HG03558 (cell line): ENCODE results near the gene FAAP20.
"Not testable (repeated sequence)": the region's sequence is repeated elsewhere in the genome, so short reads cannot be mapped to it uniquely, and the experiment has no call there.

Experiments
- ATAC-seq: cut with Tn5 transposase; IDR thresholded peaks from one replicate; pipeline ENCODE4 v1.9.1; 2021; ENCODE audit warnings: moderate number of reproducible peaks; ENCODE audit not compliant: unreplicated experiment; ENCODE audit errors: extremely low read depth

The FAAP20 gene

DNA sequence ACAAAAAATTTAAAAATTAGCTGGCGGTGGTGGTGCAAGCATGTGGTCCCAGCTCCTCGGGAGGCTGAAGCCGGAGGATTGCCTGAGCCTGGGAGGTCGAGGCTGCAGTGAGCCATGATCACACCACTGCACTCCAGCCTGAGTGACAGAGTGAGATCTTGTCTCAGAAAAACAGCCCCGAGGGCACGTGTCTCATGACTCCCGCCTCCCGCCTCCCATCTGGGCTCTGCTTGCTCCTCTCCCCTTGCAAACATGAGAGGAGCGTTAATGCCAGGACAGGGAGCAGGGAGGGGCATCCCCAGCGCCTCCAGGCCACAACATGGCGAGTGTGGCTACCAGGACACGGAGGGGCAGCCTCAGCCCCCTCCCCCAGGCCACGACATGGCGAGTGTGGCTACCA is 28.3 kb downstream of the FAAP20 start:
- no peak for ATAC-seq

- ATAC-seq, result no peak
Measured at GRCh38 chr1:2165646-2166045, 28.9 kb downstream of the FAAP20 start.

DNA sequence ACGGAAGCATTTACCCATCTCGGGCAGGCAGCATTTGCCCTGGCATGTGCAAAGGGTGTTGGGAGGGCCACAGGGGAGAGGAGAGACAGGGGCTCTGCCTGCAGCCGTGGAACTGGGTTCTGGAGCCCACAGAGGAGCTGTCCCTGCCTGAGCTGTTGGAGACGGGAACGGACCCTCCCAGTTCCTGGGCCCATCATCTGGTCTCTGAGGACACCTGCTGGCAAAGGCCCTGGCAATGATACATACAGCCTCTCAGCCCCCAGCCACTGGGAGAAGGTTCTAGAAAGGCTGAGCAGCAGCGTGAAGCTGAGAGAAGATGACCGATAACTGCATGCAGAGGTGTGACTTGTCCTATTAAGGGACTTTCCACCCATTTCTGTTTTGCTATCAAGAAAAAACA is 31.4 kb downstream of the FAAP20 start:
- ATAC-seq, result no peak

GRCh38 chr1:2160451-2161300 is 33.9 kb downstream of the FAAP20 start:
- ATAC-seq, result no peak

- ATAC-seq, result no peak
Measured at GRCh38 chr1:2159124-2159523, 35.4 kb downstream of the FAAP20 start.

DNA sequence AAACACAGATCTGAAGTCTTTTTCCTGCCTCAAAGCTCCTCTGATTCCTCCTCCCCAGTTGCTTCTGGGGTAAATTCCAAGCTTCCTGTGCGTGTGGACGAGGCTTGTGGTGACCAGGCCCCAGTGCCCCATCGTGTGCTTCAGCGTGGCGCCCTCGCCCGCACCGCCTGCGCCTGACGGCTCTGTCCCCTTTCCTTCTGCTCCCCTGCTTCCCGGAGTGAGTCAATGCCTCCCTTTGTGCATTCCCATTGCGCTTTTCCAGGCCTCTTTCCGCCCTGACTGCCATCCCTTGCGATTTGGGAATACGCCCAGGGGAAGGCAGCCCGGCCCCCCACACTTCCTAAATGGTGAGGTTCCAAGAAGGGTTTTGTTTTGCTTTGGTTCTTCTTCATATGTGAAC is 36.3 kb downstream of the FAAP20 start:
- ATAC-seq, result no peak

DNA sequence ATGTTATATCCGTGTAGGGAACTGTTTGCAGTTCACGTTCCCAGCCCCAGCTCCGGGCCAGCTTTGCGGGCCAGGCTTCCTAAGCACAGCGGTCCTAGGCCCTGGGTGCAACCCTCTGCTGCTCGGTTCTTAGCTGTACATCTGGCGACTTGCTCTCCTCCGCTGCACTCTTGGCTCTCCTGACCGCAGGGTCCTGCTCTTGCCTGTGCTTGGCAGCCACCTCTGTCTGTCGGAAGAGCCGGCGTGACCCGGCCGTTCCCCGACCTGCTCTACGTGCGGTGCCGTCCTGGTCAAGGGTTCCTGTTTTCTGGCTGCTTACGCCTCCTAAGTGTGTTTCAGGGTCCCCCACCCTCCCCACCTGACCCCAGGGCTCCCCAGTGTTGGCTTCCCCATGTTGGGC is 36.7 kb downstream of the FAAP20 start:
- no peak for ATAC-seq

DNA sequence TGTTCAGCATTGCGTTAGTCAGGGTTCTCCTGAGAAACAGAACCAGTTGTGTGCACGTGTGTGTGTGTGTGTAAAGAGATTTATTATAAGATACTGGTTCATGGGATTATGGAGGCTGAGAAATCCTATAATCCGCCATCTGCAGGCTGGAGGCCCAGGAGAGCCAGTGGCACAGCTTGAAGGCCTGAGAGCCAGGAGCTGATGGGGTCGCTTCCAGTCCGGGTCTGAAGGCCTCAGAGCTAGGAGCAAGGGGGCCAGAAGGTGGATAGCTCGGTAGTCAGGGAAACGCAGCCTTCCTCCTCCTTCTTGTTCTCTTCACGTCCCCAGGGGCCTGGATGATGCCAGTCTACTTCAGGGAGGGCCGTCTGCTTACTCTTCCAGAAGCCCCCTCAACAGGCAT is 37.7 kb downstream of the FAAP20 start:
- no peak for ATAC-seq

- no peak for ATAC-seq
Measured at GRCh38 chr1:2155788-2156187, 38.8 kb downstream of the FAAP20 start.

GRCh38 chr1:2155147-2155598 is 39.4 kb downstream of the FAAP20 start:
- ATAC-seq, result no peak

DNA sequence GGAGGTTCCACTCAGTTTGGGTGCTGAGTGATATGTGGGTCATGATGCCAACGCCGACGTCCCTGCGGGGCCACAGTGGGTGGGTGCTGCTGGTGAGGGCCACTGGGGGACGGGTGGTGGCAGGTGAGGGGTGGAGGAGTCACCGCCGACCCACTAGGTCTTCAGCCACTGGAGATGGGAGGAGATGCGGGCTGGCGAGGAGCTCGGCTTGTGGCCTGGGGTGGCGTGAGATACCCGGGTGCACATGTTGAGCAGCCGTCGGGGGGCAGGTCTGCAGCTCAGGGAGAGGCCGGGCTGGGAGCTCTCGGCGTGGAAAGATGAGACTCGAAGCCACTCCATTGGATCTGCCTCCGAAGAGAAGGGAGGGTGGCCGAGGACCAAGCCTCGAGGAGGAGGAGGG is 40.5 kb downstream of the FAAP20 start:
- ATAC-seq, result no peak

GRCh38 chr1:2152954-2153353 is 41.6 kb downstream of the FAAP20 start:
- no peak for ATAC-seq

DNA sequence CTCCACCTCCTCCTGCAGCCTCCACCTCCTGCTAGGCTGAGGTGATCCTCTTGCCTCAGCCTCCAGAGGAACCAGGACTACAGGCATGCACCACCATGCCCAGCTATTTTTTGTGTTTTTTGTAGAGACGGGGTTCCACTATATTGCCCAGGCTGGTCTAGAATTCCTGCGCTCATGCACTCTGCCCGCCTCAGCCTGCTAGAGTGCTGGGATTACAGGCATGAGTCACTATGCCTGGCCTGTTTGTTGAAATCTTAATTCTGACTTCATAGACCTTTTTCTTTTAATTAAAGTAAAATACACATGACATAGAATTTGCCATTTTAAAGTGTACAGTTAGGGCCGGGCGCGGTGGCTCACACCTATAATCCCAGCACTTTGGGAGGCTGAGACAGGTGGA is 42.7 kb downstream of the FAAP20 start:
- ATAC-seq, result no peak

GRCh38 chr1:2151252-2151651 is 43.3 kb downstream of the FAAP20 start:
- no peak for ATAC-seq

- ATAC-seq, result no peak
Measured at GRCh38 chr1:2150801-2151200, 43.8 kb downstream of the FAAP20 start.

GRCh38 chr1:2148691-2149090 is 45.9 kb downstream of the FAAP20 start:
- no peak for ATAC-seq

- ATAC-seq, result not testable (repeated sequence)
Measured at GRCh38 chr1:2147869-2148268, 46.7 kb downstream of the FAAP20 start.

DNA sequence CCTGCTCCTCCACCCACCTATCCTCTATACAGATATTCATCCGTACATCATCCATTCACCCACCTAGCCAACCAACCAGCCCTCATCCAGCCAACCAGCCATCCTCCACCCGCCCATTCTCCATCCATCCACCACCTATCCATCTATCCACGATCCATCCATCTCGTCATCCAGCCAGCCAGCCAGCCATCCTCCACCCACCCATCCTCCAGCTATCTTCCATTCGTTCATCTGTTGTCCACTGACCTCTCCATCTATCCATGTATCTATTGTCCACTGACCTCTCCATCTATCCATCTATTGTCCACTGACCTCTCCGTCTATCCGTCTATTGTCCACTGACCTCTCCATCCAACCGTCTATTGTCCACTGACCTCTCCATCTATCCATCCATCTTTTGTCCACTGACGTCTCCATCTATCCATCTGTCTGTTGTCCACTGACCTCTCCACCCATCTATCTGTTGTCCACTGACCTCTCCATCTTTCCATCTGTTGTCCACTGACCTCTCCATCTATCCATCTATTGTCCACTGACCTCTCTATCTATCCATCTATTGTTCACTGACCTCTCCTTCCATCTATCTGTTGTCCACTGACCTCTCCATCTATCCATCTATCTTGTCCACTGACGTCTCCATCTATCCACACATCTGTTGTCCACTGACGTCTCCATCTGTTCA is 47.6 kb downstream of the FAAP20 start:
- ATAC-seq, result no peak

GRCh38 chr1:2145946-2146835 is 48.4 kb downstream of the FAAP20 start:
- ATAC-seq, result no peak

- ATAC-seq, result no peak
Measured at GRCh38 chr1:2144501-2145090, 50.0 kb downstream of the FAAP20 start.
